ENCODE data around the gene BCL2A1.

DNA sequence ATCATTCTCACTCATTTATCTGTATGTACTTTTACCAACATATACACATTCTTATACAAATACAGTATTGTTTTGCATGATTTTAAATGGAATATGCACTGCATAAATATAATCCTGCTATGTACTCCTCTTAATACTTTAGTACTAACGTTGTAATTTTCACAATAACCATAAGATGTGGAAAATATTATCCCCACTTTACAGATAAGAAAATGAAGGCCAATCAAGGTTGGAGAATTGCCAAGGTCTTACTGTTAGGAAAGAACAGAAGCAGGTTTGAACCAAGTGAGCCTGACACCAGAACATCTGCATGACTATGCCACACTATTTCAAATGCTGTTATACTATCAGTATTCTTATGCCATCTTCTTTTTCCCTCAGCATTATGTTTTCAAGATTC, 32.9 kb downstream of the BCL2A1 start:
- TF ChIP-seq CTCF (IDR thresholded peaks at IDR 0.05) (no peak), POLR2A (IDR thresholded peaks at IDR 0.05) (no peak), POLR2AphosphoS5 (IDR thresholded peaks at IDR 0.05) (no peak), EP300 (IDR thresholded peaks at IDR 0.05; ENCODE audit: low read depth) (no peak)
